ENCODE measurements around the gene EPHB6. TPM values are rescaled to one million over a fixed set of nuclear protein-coding genes. Genes with fewer than 3 reads are reported as not detected.

The EPHB6 gene
- total RNA-seq (2022; extraction: Qiagen RNA extraction): 0.24 to 0.44 TPM (median 0.32 TPM) in 5 replicates

GRCh38 chr7:142854372-142855113 lies at the start of gene EPHB6:
Gene EPHB6, plus strand, starts transcription at chr7:142855076. Its CDS starts 8,152 bp downstream, at chr7:142863228.

DNA sequence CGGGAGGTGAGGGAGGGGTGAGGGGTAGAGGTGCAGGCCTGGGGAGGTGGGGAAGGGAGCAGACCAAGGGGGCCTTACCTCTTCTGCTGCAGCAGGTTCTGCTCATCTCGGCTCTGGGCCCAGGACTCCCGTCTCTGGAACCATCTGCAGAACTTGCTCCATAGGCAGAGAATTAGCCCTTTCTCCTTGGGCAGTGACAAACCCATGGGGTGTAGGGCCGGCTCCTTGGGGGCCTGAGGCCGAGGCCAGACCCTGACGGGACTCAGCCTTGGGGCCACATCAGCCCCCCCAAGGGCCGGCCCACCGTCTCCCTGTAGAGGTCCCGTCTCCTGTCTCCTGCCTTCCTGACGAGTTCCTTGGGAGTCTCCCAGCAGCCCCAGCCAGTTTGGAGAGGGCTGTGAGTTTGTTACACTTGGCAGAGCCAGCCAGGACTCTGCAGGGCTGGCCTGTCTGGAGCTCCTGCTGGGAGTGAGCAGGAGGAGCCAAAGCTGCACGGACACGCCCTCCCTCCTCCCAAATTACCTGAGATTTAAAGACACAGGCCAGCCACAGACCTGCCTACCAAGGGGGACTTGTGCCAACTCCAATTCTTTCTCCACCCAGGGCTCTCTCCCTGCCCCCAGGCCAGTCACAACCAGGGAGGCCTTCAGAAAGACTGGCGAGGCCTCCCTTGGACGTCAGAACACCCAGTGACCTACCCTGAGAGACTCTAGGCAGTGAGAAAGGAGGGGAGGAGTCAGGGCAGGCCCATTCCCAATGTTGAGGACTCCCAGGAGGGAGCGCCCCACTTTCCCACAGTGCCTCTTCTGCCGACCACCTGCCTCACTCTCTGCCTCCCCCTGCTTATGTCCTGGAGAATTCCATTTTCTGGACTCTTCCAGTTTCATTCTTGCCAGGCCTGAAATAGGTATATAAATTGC lies 30.7 kb downstream of the EPHB6 start, which contains the start of gene TRPV6:
TSS of gene TRPV6 (minus strand) at position 435 of the 920 bp plus-strand sequence.

Other genes starting within 250 kb of the EPHB6 start
- gene PRSS1, start 105.6 kb upstream of the EPHB6 start, total RNA-seq (2022; extraction: Qiagen RNA extraction): not detected in 5 replicates
- not detected in 5 replicates for gene PRSS2, start 84.1 kb upstream of the EPHB6 start, total RNA-seq (2022; extraction: Qiagen RNA extraction)
- not detected in 5 replicates for gene TRPV6, start 30.7 kb downstream of the EPHB6 start, total RNA-seq (2022; extraction: Qiagen RNA extraction)
- not detected in 5 replicates for gene TRPV5, start 78.7 kb downstream of the EPHB6 start, total RNA-seq (2022; extraction: Qiagen RNA extraction)
- gene LLCFC1, start 84.4 kb downstream of the EPHB6 start, total RNA-seq (2022; extraction: Qiagen RNA extraction): not detected in 5 replicates
- not detected in 5 replicates for gene KEL, start 107.3 kb downstream of the EPHB6 start, total RNA-seq (2022; extraction: Qiagen RNA extraction)
- gene OR9A2, start 172.1 kb downstream of the EPHB6 start, total RNA-seq (2022; extraction: Qiagen RNA extraction): not detected in 5 replicates
- gene OR6V1, start 197.3 kb downstream of the EPHB6 start, total RNA-seq (2022; extraction: Qiagen RNA extraction): not detected in 5 replicates

Measured in A549 treated with CORT108297 at 1 μM for 4 hours (cell line).